Fibroblast of the aortic adventitia (primary cell): ENCODE results near the gene ARHGAP26. TPM values are rescaled to one million over a fixed set of nuclear protein-coding genes. Genes with fewer than 3 reads are reported as not detected.
"Not testable (repeated sequence)": the region's sequence is repeated elsewhere in the genome, so short reads cannot be mapped to it uniquely, and the experiment has no call there.

Experiments used
- DNase-seq: peaks from one replicate; pipeline ENCODE4 v3.0.0-alpha.2; 2010; ENCODE audit warnings: low read depth
- H3K4me3 ChIP-seq: 2 replicates; pipeline ENCODE4 v1.5.1; 2011; ENCODE audit warnings: low read depth, mild to moderate bottlenecking, control low read depth, low read length, moderate library complexity
- CTCF ChIP-seq: IDR thresholded peaks from 2 replicates; pipeline ENCODE4 v1.5.1; 2011; ENCODE audit warnings: mild to moderate bottlenecking, low read length, control low read depth, inconsistent platforms; ENCODE audit not compliant: insufficient read depth
- total RNA-seq: library from RNA; depleted of rRNA; stranded (reverse); fragments of >200 nt; gene quantifications from 2 replicates; pipeline ENCODE4 v1.2.3, GENCODE V29; 2012; ENCODE audit warnings: low replicate concordance

Gene ARHGAP26
- total RNA-seq, 1 donor = 9.0 TPM

- TF ChIP-seq CTCF = no peak
- H3K4me3 ChIP-seq = no peak overlapping the region
- DNase-seq = no peak
Observed at GRCh38 chr5:143111799-143112198, 341.6 kb downstream of the ARHGAP26 start.

GRCh38 chr5:143113461-143113860 lies 343.3 kb downstream of the ARHGAP26 start:
- no peak overlapping the region for H3K4me3 ChIP-seq
- TF ChIP-seq CTCF = no peak
- no peak for DNase-seq

GRCh38 chr5:143114481-143114880 lies 344.3 kb downstream of the ARHGAP26 start:
- DNase-seq = no peak
- H3K4me3 ChIP-seq = no peak overlapping the region
- no peak for TF ChIP-seq CTCF

GRCh38 chr5:143115381-143115780 lies 345.2 kb downstream of the ARHGAP26 start:
- no peak overlapping the region for H3K4me3 ChIP-seq
- no peak for TF ChIP-seq CTCF
- DNase-seq = no peak

GRCh38 chr5:143116814-143117213 lies 346.6 kb downstream of the ARHGAP26 start:
- H3K4me3 ChIP-seq = no peak overlapping the region
- TF ChIP-seq CTCF = no peak
- no peak for DNase-seq

- DNase-seq = no peak
- no peak for TF ChIP-seq CTCF
- H3K4me3 ChIP-seq = no peak overlapping the region
Observed at GRCh38 chr5:143117821-143118220, 347.6 kb downstream of the ARHGAP26 start.

GRCh38 chr5:143118222-143118621 lies 348.0 kb downstream of the ARHGAP26 start:
- no peak for DNase-seq
- H3K4me3 ChIP-seq = no peak overlapping the region
- no peak for TF ChIP-seq CTCF

- H3K4me3 ChIP-seq, DNase-seq: not testable (repeated sequence)
Observed at GRCh38 chr5:143118818-143119217, 348.6 kb downstream of the ARHGAP26 start.
